ENCODE measurements around the gene PCDH1. TPM values are rescaled to one million over a fixed set of nuclear protein-coding genes. Genes with fewer than 3 reads are reported as not detected.

Gene PCDH1
- total and polyA plus RNA-seq, 2 of the 8 experiments (the other 6 are each of a cell fraction or from before 2014, with no cell fraction given), result 101 to 102 TPM

- TF ChIP-seq CHD7 (IDR thresholded peaks at IDR 0.05; ENCODE audit: insufficient replicate concordance, low read length), result no peak
- no peak for TF ChIP-seq SUZ12 (IDR thresholded peaks at IDR 0.05; ENCODE audit: low read length)
- TF ChIP-seq TEAD4 (IDR thresholded peaks at IDR 0.05; ENCODE audit: low read depth, low read length), result peak; percentile 71
- peak; percentile 69 for TF ChIP-seq CREB1 (IDR thresholded peaks at IDR 0.05)
- no peak for TF ChIP-seq CTBP2 (IDR thresholded peaks at IDR 0.05; ENCODE audit: borderline replicate concordance, insufficient read depth, insufficient read length, low read length)
- TF ChIP-seq TBP (IDR thresholded peaks at IDR 0.05; ENCODE audit: low read depth, low read length), result peak; percentile 50
- TF ChIP-seq ATF2 (IDR thresholded peaks at IDR 0.05; ENCODE audit: low read length), result no peak; the same call in 1 of the 2 replicates
These were observed 45.5 kb upstream of the PCDH1 start, which contains the start of gene DELE1 (continued) for GRCh38 chr5:141923448-141924313.

Data from H1 (cell line).